NB4 (cell line): ENCODE data around the gene FAM169A.
"Not testable (repeated sequence)": the region's sequence is repeated elsewhere in the genome, so short reads cannot be mapped to it uniquely, and the experiment has no call there.

Experiments
- DNase-seq: peaks from one replicate; pipeline ENCODE4 v3.0.0; 2010; ENCODE audit warnings: low read depth
- H3K4me3 ChIP-seq: one replicate; pipeline ENCODE4 v1.5.1; 2011; ENCODE audit warnings: mild to moderate bottlenecking, low read depth, low read length, moderate library complexity
- MYC ChIP-seq: IDR thresholded peaks from 2 replicates; pipeline ENCODE4 v1.6.1; 2011; ENCODE audit warnings: low read depth, low read length
- POLR2A ChIP-seq: IDR thresholded peaks from 2 replicates; pipeline ENCODE4 v1.6.1; 2011; ENCODE audit warnings: mild to moderate bottlenecking; ENCODE audit not compliant: insufficient read length; ENCODE audit errors: extremely low read depth
- TF ChIP-seq, protein P1 (sequence below): IDR thresholded peaks from 2 replicates; pipeline ENCODE4 v1.6.1; 2011; ENCODE audit warnings: low read depth, low read length
- TF ChIP-seq, protein P2 (sequence below): IDR thresholded peaks from one replicate; pipeline ENCODE4 v1.5.1; 2012; ENCODE audit warnings: low read depth, low read length

FAM169A gene

DNA sequence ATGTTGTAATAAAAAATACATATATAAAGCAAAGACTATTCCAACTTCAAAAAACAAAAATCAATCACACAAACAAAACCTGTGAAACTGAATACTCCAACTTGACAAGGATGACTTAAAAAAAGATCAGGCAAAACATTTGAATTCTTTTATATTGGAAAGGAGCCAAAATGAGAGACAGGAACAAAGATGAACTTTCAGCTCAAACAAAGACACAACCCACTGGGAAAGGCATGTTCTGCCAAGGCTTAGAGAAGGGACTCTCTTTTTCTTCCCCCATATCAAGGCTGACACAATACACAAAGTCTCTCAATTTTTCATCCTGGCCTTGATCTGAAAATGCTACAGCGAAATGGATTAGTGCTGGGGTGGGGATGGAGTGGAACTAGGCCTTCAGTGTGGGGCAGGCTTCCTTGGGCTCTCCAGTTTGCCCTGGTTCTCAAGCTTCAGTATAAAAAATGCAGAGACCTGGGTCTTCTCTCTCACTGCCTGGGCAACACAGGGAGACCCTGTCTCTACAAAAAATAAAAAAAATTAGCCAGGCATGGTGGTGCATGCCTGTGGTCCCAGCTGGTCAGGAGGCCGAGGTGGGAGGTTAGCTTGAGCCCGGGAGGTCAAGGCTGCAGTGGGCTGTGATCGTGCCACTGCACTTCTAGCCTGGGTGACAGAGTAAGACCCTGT lies 11.6 kb upstream of the FAM169A start:
- no peak for DNase-seq
- no peak overlapping the region for H3K4me3 ChIP-seq
- TF ChIP-seq POLR2A, result no peak
- TF ChIP-seq, protein P1, sequence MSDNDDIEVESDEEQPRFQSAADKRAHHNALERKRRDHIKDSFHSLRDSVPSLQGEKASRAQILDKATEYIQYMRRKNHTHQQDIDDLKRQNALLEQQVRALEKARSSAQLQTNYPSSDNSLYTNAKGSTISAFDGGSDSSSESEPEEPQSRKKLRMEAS, result no peak
- no peak for TF ChIP-seq MYC
- TF ChIP-seq, protein P2, sequence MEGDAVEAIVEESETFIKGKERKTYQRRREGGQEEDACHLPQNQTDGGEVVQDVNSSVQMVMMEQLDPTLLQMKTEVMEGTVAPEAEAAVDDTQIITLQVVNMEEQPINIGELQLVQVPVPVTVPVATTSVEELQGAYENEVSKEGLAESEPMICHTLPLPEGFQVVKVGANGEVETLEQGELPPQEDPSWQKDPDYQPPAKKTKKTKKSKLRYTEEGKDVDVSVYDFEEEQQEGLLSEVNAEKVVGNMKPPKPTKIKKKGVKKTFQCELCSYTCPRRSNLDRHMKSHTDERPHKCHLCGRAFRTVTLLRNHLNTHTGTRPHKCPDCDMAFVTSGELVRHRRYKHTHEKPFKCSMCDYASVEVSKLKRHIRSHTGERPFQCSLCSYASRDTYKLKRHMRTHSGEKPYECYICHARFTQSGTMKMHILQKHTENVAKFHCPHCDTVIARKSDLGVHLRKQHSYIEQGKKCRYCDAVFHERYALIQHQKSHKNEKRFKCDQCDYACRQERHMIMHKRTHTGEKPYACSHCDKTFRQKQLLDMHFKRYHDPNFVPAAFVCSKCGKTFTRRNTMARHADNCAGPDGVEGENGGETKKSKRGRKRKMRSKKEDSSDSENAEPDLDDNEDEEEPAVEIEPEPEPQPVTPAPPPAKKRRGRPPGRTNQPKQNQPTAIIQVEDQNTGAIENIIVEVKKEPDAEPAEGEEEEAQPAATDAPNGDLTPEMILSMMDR, result no peak

DNA sequence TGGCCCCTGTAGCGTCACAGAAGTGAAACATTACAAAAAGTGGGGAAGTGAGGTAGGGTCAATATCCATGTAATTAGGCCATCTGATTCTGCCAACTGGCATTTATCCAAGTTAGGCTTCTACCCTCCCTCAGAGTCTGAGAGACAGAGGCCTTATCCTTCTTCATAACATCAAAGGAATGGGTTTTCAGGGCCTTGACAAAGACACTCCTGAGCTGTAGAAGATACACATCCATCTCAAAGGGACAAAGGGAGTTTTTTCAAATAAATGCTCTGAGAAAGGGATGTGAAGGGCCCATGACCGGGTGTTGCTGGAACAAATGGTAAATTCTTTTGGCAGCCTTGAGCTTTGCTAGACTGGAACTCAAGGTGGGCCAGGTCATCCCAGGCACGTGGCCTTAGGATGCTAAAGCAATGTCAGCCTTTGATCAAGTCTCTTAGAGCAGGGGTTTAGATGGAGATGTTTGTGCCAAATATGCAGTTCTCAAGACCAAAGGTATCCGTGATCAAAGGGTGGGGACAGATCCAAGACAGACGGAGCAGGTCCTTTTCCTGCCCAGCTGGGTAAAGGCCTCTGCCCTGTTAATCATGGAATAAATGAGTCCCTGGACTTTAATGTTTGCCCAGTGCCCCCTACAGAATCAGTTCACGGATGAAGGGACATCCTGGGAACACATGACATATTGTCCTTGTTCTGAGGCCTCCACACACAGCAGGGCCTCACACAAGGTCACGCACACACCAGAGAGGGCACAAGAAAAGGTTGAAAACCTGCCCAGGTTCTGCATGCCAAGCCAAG lies 10.0 kb upstream of the FAM169A start:
- TF ChIP-seq, protein P2, result no peak
- TF ChIP-seq POLR2A, result no peak
- no peak overlapping the region for H3K4me3 ChIP-seq
- no peak for DNase-seq

DNA sequence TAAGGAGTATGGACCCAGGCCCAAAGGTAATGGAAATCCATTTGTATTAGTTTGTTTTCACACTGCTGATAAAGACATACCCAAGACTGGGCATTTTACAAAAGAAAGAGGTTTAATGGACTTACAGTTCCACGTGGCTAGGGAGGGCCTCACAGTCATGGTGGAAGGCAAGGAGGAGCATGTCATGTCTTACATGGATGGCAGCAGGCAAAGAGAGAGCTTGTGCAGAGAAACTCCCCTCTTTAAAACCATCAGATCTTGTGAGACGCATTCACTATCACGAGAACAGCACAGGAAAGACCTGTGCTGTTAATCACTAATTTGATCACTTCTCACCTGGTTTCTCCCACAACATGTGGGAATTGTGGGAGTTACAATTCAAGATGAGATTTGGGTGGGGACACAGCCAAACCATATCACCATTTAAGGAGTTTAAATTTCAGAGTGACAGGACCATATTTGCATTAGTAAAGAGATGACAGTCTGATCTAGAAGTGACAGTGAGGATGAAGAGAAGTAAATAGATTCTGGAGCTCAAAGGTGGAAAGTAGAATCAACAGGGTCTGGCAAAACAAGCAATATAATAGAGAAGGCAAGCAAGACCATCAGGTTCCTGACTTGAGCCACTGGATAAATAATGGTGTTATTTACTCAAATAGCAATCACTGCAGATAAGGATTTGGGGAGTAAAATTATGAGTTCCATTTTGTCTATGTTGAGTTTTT lies 7.5 kb upstream of the FAM169A start:
- H3K4me3 ChIP-seq, result no peak overlapping the region
- TF ChIP-seq POLR2A (no peak), MYC (no peak)
- TF ChIP-seq, protein P2, result no peak
- TF ChIP-seq, protein P1, result no peak
- DNase-seq, result no peak

DNA sequence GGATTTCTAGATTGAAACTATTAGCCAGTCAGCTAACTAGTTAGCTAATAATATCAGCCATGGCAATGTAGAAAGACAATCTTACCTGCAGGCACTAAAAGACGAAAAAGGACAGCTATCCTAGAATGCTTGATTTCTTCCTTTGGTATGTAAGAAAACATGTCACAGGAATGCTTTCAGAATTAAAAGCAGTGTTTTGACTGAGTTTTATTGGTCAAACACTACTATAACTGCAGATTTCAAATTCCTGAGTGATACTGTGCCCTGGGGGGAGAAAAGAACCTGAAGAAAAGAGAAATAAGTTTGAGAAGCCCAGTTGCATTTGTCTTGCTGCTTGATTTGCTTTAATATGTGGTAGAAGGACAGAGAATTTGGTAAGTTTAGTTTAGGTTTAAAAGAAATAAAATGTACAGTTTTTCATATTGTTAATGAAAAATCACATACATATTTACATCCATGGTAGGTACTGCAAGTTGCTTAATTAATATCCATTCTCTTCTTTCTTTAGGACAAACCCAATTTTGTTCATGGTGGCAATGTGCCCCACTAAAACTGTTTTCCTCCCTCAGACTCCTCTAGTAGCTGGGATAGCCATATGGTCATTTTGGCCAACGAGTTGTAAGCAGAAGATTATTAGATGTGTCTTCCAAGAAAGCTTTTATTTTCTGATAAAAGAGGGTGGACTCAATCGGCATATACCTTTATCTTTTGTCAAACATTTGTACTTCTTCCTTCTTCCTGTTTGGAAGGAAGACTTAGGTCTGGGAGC lies 4.3 kb upstream of the FAM169A start:
- no peak overlapping the region for H3K4me3 ChIP-seq
- TF ChIP-seq, protein P2, result no peak
- TF ChIP-seq, protein P1, result no peak
- no peak for TF ChIP-seq MYC
- TF ChIP-seq POLR2A, result no peak
- DNase-seq, result no peak

DNA sequence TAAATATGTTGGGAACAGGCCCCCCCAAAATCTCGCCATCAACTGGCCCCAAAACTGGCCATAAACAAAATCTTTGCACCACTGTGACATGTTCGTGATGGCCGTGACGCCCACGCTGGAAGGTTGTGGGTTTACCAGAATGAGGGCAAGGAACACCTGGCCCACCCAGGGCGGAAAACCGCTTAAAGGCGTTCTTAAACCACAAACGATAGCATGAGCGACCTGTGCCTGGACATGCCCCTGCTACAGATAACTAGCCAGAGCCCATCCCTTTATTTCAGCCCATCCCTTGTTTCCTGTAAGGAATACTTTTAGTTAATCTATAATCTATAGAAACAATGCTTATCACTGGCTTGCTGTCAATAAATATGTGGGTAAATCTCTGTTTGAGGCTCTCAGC lies 3.2 kb upstream of the FAM169A start:
- not testable (repeated sequence) for H3K4me3 ChIP-seq, DNase-seq

DNA sequence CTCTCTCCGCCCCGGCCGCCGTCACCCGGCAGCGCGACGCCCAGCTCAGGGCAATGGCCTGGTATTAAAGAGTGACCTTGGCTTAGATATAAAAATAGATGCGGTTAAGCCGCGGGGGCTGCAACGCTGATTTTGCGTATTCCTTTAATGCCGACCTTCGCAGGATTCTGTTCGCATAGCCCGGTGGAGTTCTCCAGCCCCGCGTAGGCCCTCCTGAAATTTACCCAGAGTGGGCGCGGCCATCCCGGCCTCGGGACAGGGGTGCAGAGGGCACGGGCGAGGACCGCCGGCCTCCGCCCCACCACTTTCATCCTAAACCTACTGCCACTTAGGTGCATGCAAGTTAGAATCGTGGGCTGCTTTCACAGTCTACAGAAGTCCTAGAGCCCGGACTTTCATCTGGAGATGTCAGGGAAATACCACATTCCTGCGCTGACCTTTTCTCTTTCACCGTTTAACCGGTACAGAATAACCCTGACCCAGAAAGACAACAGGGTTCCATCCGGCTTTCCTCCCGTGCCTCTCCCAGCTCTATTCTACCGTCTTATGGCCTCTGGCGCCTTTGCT lies 492 bp upstream of the FAM169A start:
- TF ChIP-seq MYC, result no peak
- TF ChIP-seq, protein P1, result no peak
- TF ChIP-seq POLR2A, result no peak
- TF ChIP-seq, protein P2, result no peak
- DNase-seq, result no peak
- H3K4me3 ChIP-seq, result no peak overlapping the region
